GM10266 (cell line): ENCODE measurements around the gene ABLIM2.

Experiments
- DNase-seq: peaks from one replicate; pipeline ENCODE4 v3.0.0; 2012; ENCODE audit errors: extremely low spot score
- TF ChIP-seq, protein P1 (sequence below): IDR thresholded peaks from 2 replicates; pipeline ENCODE4 v1.5.1; 2012; ENCODE audit warnings: mild to moderate bottlenecking, low read depth; ENCODE audit not compliant: control insufficient read depth, insufficient read depth; ENCODE audit errors: missing control alignments

The ABLIM2 gene

DNA sequence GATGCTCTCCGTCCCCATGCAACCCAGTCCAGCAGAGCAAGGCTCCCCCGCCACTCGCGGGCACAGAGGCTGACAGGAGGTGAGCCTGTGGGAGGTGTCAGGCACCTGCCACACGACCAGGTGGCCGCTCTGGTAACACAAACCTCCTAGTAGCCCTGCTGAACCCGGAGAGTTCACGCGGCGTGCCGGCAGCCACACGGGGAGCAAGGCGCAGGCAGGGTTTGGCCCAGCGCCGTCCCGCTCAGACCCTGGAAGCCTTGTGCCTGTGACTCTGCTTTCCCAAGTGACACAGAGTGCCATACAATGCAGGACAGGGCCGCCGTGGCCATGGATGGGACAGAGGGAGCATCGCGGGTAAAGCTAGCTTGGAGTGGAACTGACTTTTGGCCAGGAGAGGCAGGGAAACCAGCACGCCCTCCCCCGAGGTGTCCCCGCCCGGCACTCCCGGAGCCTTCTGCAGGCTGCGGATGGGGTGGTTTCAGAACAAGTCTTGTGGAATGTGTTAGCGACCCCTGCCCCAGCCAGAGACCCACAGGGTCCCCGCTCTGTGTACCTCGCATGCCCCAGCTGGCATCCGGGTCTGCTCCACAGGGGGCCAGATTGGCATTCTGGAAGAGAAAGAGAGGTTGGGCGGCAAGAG lies 174.2 kb downstream of the ABLIM2 start:
- DNase-seq: no peak
- TF ChIP-seq, protein P1, sequence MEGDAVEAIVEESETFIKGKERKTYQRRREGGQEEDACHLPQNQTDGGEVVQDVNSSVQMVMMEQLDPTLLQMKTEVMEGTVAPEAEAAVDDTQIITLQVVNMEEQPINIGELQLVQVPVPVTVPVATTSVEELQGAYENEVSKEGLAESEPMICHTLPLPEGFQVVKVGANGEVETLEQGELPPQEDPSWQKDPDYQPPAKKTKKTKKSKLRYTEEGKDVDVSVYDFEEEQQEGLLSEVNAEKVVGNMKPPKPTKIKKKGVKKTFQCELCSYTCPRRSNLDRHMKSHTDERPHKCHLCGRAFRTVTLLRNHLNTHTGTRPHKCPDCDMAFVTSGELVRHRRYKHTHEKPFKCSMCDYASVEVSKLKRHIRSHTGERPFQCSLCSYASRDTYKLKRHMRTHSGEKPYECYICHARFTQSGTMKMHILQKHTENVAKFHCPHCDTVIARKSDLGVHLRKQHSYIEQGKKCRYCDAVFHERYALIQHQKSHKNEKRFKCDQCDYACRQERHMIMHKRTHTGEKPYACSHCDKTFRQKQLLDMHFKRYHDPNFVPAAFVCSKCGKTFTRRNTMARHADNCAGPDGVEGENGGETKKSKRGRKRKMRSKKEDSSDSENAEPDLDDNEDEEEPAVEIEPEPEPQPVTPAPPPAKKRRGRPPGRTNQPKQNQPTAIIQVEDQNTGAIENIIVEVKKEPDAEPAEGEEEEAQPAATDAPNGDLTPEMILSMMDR: no peak

DNA sequence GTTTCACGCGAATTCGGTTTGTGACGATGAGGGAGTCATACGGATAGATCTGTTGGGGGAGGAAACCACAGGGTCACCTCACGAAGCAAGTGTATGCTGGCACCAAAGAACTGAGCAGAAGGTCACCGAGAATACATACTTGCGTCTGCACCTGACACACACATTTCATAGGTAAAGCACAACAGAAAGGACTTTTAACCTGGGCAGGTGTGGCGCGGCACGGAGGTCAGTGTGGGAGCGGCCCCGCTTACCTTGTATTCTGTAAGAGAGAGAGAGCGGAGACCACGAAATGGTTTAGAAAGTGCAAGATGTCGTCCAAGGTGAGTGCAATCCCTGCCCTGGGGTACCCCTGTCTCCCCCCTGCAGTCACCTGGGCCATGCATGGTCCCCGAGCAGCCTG lies 175.3 kb downstream of the ABLIM2 start:
- no peak for DNase-seq
- TF ChIP-seq, protein P1: no peak

DNA sequence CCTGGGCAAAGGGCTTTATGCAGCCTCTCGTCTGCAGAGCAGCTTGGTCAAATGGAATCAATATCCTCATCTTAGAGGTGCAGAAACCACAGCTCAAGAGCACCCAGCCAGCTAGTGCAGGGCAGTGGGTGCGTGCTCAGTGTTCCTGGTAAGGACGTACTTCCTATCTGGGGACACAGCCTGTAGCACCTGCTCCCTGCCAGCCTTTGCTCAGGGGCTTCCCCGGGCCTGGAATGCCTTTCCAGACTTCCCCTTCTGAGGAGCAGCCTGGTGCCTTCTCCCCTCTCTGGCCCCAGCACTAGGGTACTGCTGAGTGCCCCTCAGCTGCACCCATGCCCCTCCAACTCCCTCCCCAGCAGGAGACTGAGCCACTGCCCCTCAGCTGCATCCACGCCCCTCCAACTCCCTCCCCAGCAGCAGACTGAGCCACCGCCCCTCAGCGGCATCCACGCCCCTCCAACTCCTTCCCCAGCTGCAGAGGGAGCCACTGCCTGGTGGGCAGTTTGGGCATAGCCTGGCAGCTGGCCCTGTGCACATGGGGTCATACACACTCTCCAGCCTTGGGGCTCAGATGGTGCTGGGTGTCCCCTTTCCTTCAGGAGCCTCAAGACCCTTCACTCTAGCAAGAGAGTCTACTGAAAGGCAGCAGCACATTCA lies 176.7 kb downstream of the ABLIM2 start:
- TF ChIP-seq, protein P1: no peak
- DNase-seq: no peak

DNA sequence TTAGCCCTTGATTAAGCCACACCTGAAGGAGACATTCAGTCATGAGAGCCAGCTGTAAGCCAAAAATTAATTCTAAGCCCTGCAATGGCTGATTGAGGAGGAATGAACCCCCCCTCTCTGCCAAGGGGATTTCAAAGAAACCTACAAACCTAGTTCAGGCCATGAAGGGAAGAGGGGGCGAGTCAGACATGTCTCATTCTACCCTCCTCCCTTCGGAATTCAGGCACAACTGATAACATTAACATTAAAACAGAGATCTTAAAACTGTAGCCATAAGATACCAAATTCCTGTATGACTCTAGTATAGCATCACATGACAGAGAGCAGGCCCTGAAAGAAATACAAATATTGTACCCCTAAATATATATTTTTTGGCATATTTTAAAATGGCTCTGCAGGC lies 178.6 kb downstream of the ABLIM2 start:
- TF ChIP-seq, protein P1: no peak
- no peak for DNase-seq

DNA sequence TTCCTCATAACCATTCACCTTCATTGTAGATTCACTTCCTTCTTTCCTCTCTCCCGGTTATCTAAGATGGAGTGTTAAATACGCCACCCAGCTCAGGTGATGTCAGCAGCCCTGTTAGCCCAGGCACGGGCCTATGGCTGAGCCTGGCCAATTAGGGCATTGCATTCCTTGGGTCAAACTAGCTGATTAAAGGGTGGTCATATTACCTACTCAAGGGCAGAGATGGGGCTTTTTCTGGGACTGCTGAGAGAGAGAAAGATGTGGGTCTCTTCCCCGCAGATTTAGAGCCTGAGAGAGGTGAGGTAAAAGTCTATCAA lies 179.0 kb downstream of the ABLIM2 start:
- no peak for DNase-seq
- TF ChIP-seq, protein P1: no peak

DNA sequence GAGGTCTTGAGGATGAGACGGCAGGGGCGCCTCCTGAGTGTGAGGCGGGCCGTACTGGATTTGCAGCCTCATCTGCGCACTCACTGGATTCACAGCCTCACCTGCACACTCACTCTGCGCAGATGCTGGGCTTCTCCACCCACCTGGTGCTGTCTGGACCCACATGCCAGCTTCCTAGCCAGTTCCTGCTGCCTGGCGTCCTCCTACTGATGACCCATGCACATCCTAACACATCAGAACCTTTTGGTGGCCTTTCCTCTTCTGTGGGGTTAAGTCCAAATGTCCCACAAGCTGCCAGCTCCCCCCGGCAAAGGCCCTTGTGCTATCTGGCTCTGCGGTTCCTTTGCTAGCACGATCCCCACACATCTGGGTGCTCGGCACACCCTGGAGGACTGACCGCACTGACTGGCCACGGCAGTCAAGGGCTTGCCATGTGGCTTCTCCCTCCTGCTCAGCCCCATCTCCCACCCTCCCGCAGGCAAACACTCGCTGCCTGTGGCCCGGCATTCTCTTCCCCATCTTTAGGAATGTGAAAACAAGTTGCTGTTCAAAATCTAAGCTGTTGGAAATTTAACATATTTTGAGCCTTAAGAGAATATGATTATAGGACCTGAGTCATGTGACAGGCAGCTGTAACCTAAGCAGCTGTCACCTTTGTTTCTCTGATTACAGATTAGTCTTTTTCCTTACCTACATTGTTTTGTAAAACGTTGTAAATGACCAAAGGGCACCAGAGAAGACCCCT lies 179.5 kb downstream of the ABLIM2 start:
- DNase-seq: no peak
- TF ChIP-seq, protein P1: no peak

DNA sequence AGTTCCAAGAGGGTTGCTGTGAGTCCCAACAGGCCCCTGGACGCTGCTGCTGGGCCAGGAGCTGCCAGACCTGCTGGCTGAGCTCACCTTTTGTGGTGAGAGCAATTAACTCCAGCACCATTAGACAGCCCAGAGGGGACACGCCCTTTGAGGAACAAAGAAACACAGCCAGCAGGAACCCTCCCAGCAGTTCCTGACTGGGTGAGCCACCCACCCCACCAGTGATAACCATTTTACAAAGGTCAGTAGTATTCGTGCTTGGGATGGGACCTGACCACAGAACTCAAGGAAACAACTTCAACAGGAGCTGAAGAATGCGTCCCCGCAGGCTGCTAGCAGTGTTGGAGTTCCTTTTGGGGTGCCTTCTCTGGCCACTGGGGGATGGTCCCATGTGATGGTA lies 180.1 kb downstream of the ABLIM2 start:
- TF ChIP-seq, protein P1: no peak
- no peak for DNase-seq
